ENCODE results near the gene SHLD2.
"Not testable (repeated sequence)": the region's sequence is repeated elsewhere in the genome, so short reads cannot be mapped to it uniquely, and the experiment has no call there.

The SHLD2 gene

DNA sequence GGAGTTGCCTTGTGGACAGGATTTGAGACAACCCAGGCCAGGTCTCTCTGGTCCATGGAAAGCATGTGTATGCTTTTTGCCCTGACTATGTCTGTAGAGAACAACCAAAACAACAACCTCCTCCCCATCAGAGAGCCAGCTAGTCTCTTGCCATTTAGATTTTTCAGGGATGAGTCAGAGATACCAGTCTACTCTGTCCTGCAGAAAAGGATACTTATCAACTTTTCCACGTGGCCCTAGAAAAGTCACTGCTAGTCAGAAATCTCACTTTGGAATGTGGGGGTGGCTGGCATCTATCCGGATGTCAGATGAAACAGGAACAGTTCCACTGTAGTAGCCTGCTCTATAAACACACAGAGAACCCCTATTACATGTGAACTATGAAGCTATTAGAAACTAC is 116.8 kb downstream of the SHLD2 start:
- DNase-seq (ENCODE audit: low read depth in 2 of 2): not testable (repeated sequence)

DNA sequence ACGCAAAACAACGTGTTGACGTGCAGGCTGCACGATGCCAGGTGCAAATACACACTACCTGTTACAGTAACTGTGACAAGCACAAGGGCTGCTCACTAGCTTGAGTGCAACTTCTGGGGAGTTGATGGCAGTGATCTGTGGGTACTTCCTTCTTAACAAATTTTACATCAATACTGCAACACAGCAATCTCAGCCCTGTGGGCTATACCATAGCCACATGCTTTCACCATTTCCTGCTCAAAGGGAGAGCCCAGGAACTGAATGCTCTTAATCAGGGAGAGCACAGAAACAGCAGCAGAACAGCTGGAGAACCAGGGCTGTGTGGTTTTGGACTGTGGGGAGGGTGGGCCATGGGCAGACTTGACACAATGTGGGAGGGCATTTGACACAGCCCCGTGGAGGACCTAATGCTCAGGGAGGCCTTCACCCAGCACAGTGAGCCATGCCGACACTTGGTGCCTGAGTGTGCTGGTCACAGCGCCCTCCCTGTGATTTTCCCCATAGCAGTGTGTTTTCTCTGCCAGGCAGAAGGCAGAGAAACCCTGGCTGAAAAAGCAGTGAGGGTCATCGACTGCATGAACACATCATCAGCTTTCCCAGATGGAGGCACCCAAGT is 118.3 kb downstream of the SHLD2 start:
- DNase-seq (ENCODE audit: low read depth in 2 of 2): not testable (repeated sequence)

DNA sequence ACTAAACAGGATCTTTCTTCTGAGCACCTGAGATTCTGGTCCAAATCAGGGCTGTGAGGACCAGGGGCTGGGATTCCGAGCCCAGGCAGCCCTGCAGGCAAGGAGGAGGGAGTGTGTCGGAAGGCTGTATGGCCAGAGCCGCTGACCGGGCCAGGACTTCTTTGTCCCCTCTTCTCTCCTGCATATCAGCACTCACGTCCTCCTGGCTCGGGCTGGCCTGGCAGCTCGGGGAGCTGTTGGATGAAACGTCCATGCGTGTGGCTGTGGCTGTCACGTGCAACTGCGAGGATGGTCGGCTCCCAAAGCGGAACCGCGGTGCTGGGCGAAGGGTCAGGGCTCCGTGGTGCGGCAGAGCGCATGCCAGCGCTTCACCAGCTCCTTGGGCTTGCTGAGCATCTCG is 118.8 kb downstream of the SHLD2 start:
- not testable (repeated sequence) for DNase-seq (ENCODE audit: low read depth in 2 of 2)

DNA sequence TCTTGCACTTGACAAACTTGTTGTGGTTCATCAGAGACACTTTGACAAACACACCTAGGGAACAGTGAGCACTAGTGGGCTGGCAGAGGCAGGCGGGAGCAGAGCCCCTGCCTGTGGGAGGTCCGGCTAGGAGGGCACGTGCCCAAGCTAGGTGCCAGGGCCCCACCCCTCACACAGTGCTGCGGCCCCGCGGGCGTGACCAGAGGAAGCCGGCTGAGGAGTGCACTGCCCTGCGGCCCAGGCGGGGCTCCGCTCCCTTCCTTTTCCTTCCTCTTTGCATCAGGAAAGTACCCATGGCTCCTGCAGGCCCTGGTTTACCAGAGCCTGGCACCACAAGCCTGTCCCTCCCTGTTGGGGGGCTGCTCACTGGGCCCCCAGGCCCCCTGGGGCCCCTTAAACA is 121.1 kb downstream of the SHLD2 start:
- DNase-seq (ENCODE audit: low read depth in 2 of 2): not testable (repeated sequence)

GRCh38 chr10:87219370-87219769 is 124.4 kb downstream of the SHLD2 start:
- DNase-seq (ENCODE audit: low read depth in 2 of 2): not testable (repeated sequence)

GRCh38 chr10:87222789-87223188 is 127.8 kb downstream of the SHLD2 start:
- not testable (repeated sequence) for DNase-seq (ENCODE audit: low read depth in 2 of 2)

GRCh38 chr10:87225148-87225547 is 130.1 kb downstream of the SHLD2 start, which contains the start of gene NUTM2A:
Gene NUTM2A (plus strand): TSS chr10:87225448. CDS start chr10:87225831, 383 bp downstream.
- not testable (repeated sequence) for DNase-seq (ENCODE audit: low read depth in 2 of 2)

DNA sequence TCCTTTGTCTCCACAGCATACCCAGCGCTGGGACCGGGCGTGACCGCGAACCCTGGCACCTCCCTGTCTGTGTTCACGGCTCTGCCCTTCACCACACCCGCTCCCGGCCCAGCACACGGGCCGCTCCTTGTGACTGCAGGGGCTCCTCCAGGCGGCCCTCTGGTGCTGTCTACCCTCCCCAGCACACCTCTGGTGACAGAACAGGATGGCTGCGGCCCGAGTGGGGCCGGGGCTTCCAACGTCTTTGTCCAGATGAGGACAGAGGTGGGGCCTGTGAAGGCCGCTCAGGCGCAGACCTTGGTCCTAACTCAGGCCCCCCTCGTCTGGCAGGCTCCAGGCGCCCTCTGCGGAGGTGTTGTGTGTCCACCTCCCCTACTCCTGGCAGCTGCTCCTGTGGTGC is 133.2 kb downstream of the SHLD2 start:
- not testable (repeated sequence) for DNase-seq (ENCODE audit: low read depth in 2 of 2)

GRCh38 chr10:87229211-87229610 is 134.2 kb downstream of the SHLD2 start:
- not testable (repeated sequence) for DNase-seq (ENCODE audit: low read depth in 2 of 2)

DNA sequence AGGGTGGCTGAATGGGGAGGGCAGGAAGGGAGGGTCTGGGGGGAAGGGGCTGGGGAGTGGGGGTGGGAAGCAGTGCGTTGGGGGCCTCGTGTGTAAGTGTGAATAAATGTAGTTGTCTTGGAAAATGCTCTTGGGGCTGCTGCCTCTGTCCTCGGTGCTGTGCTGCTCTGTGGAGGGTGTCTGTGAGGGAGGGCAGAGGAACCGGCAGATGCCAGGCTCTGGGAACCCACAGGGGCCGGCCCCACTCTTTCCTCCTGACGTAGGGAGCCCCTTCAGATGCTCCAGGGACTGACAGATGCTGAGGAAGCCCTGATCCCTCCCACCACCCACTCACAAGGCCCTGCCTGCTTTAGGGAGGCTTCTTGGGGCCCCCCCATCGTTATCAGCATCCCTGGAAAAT is 139.8 kb downstream of the SHLD2 start:
- DNase-seq (ENCODE audit: low read depth in 2 of 2): not testable (repeated sequence)

- DNase-seq (ENCODE audit: low read depth in 2 of 2): not testable (repeated sequence)
Measured at GRCh38 chr10:87237244-87237643, 142.2 kb downstream of the SHLD2 start.

GRCh38 chr10:87239346-87239808 is 144.4 kb downstream of the SHLD2 start:
- not testable (repeated sequence) for DNase-seq (ENCODE audit: low read depth in 2 of 2)
